Activated T-cell treated with anti-CD3 and anti-CD28 coated beads, Interleukin-2, amount 50 U/mL, for 72 hours (primary cell): ENCODE measurements around the gene KIAA1328. TPM values are rescaled to one million over a fixed set of nuclear protein-coding genes. Genes with fewer than 3 reads are reported as not detected.
"Not testable (repeated sequence)": the region's sequence is repeated elsewhere in the genome, so short reads cannot be mapped to it uniquely, and the experiment has no call there.

ENCODE experiments used
- ATAC-seq, 2 donors: fragments of 150-1000 bp; cut with Tn5 transposase; replicated peaks in 1 of 2; 2 replicates each; pipeline ENCODE4 v1.10.0; 2021; ENCODE audit warnings: moderate library complexity in 2 of 2, mild to moderate bottlenecking in 1 of 2
- DNase-seq, 2 donors: peaks; one replicate each; pipeline ENCODE4 v3.0.0; 2021 to 2022; ENCODE audit warnings: mixed read lengths in 1 of 2
- H3K27ac Mint-ChIP-seq: one replicate; pipeline ENCODE4 v1.8.0; 2022; ENCODE audit warnings: mild to moderate bottlenecking, moderate library complexity, mixed read lengths
- H3K27me3 Mint-ChIP-seq: one replicate; pipeline ENCODE4 v1.8.0; 2022; ENCODE audit warnings: low read depth, mixed read lengths
- H3K36me3 Mint-ChIP-seq, 2 donors: one replicate each; pipeline ENCODE4 v1.8.0; 2022; ENCODE audit warnings: mixed read lengths in 2 of 2, mild to moderate bottlenecking in 1 of 2; ENCODE audit not compliant: insufficient read depth in 2 of 2
- H3K4me1 Mint-ChIP-seq: one replicate; pipeline ENCODE4 v1.8.0; 2022; ENCODE audit warnings: low read depth, mixed read lengths
- H3K4me3 Mint-ChIP-seq, 2 donors: one replicate each; pipeline ENCODE4 v1.8.0; 2022; ENCODE audit warnings: mild to moderate bottlenecking in 2 of 2, mixed read lengths in 2 of 2, moderate library complexity in 2 of 2
- H3K9me3 Mint-ChIP-seq, 2 donors: one replicate each; pipeline ENCODE4 v1.8.0; 2022; ENCODE audit warnings: mixed read lengths in 2 of 2
- total RNA-seq, 2 donors: library from RNA; stranded (reverse); gene quantifications; one replicate each; pipeline ENCODE4 v1.2.3, GENCODE V29; 2022

KIAA1328 gene
- total RNA-seq, 2 donors from 2014 or later: 7.8 to 9.4 TPM

- Mint-ChIP-seq H3K4me1 (no peaks in the 10 kb centered on the region), H3K9me3 (peaks cover 0 to 2% of the 10 kb centered on the region in 2 donors), H3K27me3 (no peaks in the 10 kb centered on the region), H3K36me3 (peaks cover 0 to 2% of the 10 kb centered on the region in 2 donors), H3K27ac (no peak overlapping the region), H3K4me3 (no peak overlapping the region)
- no peak for DNase-seq
- no peak for ATAC-seq
Measured at GRCh38 chr18:37160038-37160820, 331.3 kb downstream of the KIAA1328 start.

GRCh38 chr18:37161491-37161890, 332.6 kb downstream of the KIAA1328 start:
- H3K4me3 Mint-ChIP-seq: no peak overlapping the region
- peaks cover 2% of the 10 kb centered on the region in 2 donors for H3K36me3 Mint-ChIP-seq
- H3K27me3 Mint-ChIP-seq: no peaks in the 10 kb centered on the region
- peaks cover 0 to 2% of the 10 kb centered on the region in 2 donors for H3K9me3 Mint-ChIP-seq
- DNase-seq: no peak
- H3K4me1 Mint-ChIP-seq: no peaks in the 10 kb centered on the region
- ATAC-seq: peak in 1 of 2 donors; percentile 43
- H3K27ac Mint-ChIP-seq: no peak overlapping the region

DNA sequence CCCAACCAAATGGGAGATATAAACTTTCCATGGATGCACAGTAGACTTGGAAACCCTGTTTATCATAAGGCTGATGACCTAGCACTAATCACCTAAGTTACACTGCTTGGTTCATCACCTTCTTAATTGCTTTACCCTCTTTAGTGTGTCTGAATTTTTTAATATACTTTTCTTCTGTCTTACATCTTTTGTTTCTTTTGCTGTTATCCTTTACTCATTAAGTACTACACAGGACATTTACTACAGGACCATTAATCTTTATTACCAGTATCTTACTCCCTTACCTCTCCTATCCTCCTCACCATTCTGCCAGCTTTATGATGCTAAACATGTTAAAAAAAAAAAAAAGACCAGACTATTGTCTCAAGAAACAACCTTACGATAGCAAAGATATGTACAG, 333.6 kb downstream of the KIAA1328 start:
- no peaks in the 10 kb centered on the region for H3K4me1 Mint-ChIP-seq
- H3K27ac Mint-ChIP-seq: no peak overlapping the region
- peaks cover 2% of the 10 kb centered on the region in 2 donors for H3K36me3 Mint-ChIP-seq
- no peak for DNase-seq
- no peak for ATAC-seq
- no peaks in the 10 kb centered on the region for H3K27me3 Mint-ChIP-seq
- peaks cover 0 to 2% of the 10 kb centered on the region in 2 donors for H3K9me3 Mint-ChIP-seq
- no peak overlapping the region for H3K4me3 Mint-ChIP-seq

GRCh38 chr18:37163119-37163518, 334.2 kb downstream of the KIAA1328 start:
- peaks cover 0 to 2% of the 10 kb centered on the region in 2 donors for H3K9me3 Mint-ChIP-seq
- no peaks in the 10 kb centered on the region for H3K27me3 Mint-ChIP-seq
- no peaks in the 10 kb centered on the region for H3K4me1 Mint-ChIP-seq
- peaks cover 2% of the 10 kb centered on the region in 2 donors for H3K36me3 Mint-ChIP-seq
- no peak for ATAC-seq
- no peak overlapping the region for H3K4me3 Mint-ChIP-seq
- no peak for DNase-seq
- peak overlapping the region; percentile 90 for H3K27ac Mint-ChIP-seq

- Mint-ChIP-seq H3K36me3 (peaks cover 2% of the 10 kb centered on the region in 2 donors), H3K4me3 (no peak overlapping the region), H3K9me3 (peaks cover 0 to 2% of the 10 kb centered on the region in 2 donors), H3K27ac (no peak overlapping the region), H3K4me1 (no peaks in the 10 kb centered on the region), H3K27me3 (no peaks in the 10 kb centered on the region)
- DNase-seq: no peak
- ATAC-seq: no peak
Measured at GRCh38 chr18:37166491-37166890, 337.6 kb downstream of the KIAA1328 start.

DNA sequence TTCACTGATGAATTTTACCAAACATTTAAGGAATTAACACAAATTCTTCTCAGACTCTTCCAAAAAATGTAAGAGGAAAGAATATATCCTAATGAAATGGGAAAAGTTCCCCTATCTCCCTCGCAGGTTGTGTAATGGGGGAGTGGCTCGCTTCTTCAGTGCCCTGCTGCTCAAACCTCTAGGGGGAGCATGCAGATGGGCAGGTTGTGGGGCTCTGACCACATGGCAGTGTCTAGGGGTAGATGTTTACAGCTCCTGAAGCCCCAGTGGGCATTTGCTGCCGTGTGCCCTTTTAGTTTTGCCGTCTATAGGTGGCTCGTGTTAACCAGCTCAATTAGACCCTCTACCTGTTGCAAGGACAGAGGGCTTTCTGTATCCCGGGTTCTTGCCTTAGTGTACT, 338.0 kb downstream of the KIAA1328 start:
- H3K36me3 Mint-ChIP-seq, H3K9me3 Mint-ChIP-seq, H3K4me3 Mint-ChIP-seq, ATAC-seq, H3K4me1 Mint-ChIP-seq, H3K27me3 Mint-ChIP-seq, DNase-seq, H3K27ac Mint-ChIP-seq: not testable (repeated sequence)

- Mint-ChIP-seq H3K4me3 (no peak overlapping the region), H3K36me3 (peaks cover 0 to 3% of the 10 kb centered on the region in 2 donors), H3K4me1 (no peaks in the 10 kb centered on the region), H3K27ac (no peak overlapping the region), H3K9me3 (no peaks in the 10 kb centered on the region), H3K27me3 (no peaks in the 10 kb centered on the region)
- no peak for DNase-seq
- ATAC-seq: no peak
Measured at GRCh38 chr18:37170984-37171383, 342.1 kb downstream of the KIAA1328 start.

GRCh38 chr18:37173384-37173783, 344.5 kb downstream of the KIAA1328 start:
- no peak overlapping the region for H3K4me3 Mint-ChIP-seq
- H3K4me1 Mint-ChIP-seq: no peaks in the 10 kb centered on the region
- peaks cover 0 to 3% of the 10 kb centered on the region in 2 donors for H3K36me3 Mint-ChIP-seq
- no peaks in the 10 kb centered on the region for H3K9me3 Mint-ChIP-seq
- no peak overlapping the region for H3K27ac Mint-ChIP-seq
- DNase-seq (no peak), ATAC-seq (no peak)
- no peaks in the 10 kb centered on the region for H3K27me3 Mint-ChIP-seq

DNA sequence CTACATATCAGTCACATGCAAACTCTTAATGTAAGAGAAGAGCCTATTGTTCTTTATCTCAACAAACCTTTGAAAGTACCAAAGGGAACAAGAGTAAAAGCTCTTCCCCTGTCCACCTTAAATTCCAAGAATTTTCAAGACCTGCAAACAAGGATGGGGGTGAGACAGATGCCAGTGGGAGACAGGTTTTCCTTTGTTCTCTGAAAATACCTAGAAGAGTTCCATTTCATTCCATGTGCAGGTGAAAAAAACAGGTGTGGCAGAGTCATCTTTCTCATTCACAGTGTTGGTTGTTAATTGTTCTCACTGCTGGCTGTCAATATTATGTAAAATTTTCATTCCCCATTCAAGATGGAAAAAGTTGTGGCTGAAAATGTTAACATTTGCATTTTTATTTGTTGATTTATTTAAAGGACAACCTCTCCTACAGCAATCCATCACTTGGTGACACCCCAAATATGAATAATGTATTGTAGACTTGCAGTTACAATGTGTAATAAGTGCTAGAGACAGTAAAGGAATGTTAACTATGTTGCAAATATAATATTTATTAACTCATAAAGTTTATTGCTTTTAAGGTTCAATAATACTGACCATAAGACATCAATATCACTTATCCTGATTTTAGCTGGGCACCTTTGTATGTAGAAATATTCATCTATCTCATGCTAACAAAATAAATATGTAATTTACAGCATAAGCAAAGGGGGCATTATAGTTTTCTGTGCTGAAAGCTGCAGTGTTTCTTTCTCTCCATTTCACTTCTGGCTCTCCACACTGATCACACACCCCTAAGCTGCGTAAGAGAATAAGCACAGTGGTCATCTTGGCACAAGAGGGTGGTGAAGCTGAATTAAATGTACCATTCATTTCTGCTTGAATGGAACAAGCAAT, 347.0 kb downstream of the KIAA1328 start:
- H3K4me1 Mint-ChIP-seq: no peaks in the 10 kb centered on the region
- H3K27me3 Mint-ChIP-seq: no peaks in the 10 kb centered on the region
- peaks cover 0 to 3% of the 10 kb centered on the region in 2 donors for H3K36me3 Mint-ChIP-seq
- no peak overlapping the region for H3K4me3 Mint-ChIP-seq
- no peak overlapping the region for H3K27ac Mint-ChIP-seq
- DNase-seq (no peak), ATAC-seq (no peak)
- no peaks in the 10 kb centered on the region for H3K9me3 Mint-ChIP-seq

GRCh38 chr18:37176621-37176934, 347.7 kb downstream of the KIAA1328 start:
- Mint-ChIP-seq H3K4me1 (no peaks in the 10 kb centered on the region), H3K27ac (no peak overlapping the region), H3K4me3 (no peak overlapping the region), H3K9me3 (no peaks in the 10 kb centered on the region), H3K27me3 (no peaks in the 10 kb centered on the region), H3K36me3 (peaks cover 0 to 3% of the 10 kb centered on the region in 2 donors)
- ATAC-seq (no peak), DNase-seq (no peak)

DNA sequence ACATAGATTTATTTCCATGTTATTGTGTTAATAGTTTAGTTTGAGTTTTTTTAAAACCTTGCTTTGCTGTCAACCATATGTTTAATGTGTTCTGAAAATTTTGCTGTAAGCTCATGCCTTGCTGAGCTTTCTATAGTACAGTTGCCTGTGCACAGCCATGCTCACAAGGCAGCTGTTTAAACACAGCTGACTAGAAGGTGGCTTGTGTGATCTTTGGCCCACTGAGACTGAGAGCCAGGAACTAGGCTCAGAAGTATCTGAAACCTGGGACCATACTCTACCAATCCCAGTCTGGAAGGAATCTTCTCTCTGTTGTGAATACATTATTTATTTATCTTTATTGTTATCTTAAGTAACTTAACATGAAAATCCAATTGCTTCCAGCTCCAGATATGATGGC, 350.5 kb downstream of the KIAA1328 start:
- Mint-ChIP-seq H3K4me1 (no peaks in the 10 kb centered on the region), H3K9me3 (peaks cover 0 to 1% of the 10 kb centered on the region in 2 donors), H3K27ac (no peak overlapping the region), H3K4me3 (no peak overlapping the region), H3K36me3 (no peaks in the 10 kb centered on the region), H3K27me3 (no peaks in the 10 kb centered on the region)
- ATAC-seq (no peak), DNase-seq (no peak)

DNA sequence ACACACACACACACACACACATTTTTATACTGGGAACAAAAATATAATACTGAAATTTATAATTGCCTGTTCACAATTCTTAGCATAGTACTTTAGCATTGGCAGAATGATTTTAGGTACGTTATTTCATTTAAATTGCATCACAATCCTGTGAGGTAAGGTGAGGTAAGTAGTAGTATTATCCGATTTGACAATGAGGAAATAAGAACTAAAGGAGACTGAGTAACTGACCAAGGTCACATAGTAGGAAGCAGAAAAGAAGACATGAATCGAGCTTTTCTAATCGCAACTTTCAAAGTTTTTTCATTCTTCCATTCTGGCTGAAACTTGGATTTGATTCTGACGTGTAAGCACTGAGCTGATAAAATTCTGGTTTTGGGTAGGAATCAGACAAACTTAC, 351.2 kb downstream of the KIAA1328 start:
- H3K4me3 Mint-ChIP-seq: no peak overlapping the region
- DNase-seq (no peak), ATAC-seq (no peak)
- no peaks in the 10 kb centered on the region for H3K36me3 Mint-ChIP-seq
- no peaks in the 10 kb centered on the region for H3K4me1 Mint-ChIP-seq
- H3K27ac Mint-ChIP-seq: no peak overlapping the region
- peaks cover 0 to 3% of the 10 kb centered on the region in 2 donors for H3K9me3 Mint-ChIP-seq
- no peaks in the 10 kb centered on the region for H3K27me3 Mint-ChIP-seq

GRCh38 chr18:37182340-37183135, 353.6 kb downstream of the KIAA1328 start:
- Mint-ChIP-seq H3K4me3 (no peak overlapping the region), H3K27ac (no peak overlapping the region), H3K9me3 (peaks cover 0 to 3% of the 10 kb centered on the region in 2 donors), H3K27me3 (no peaks in the 10 kb centered on the region), H3K36me3 (no peaks in the 10 kb centered on the region), H3K4me1 (no peaks in the 10 kb centered on the region)
- DNase-seq (no peak), ATAC-seq (no peak)
